ENCODE measurements around the gene CLIP2. TPM values are rescaled to one million over a fixed set of nuclear protein-coding genes. Genes with fewer than 3 reads are reported as not detected.

The CLIP2 gene
- total and polyA plus RNA-seq, 2 of the 4 experiments (the other 2 are of a cell fraction) = 18.1 to 20.7 TPM

GRCh38 chr7:74293577-74293908, 4.3 kb downstream of the CLIP2 start:
- Histone ChIP-seq H3K79me1 (ENCODE audit: low read depth in 1 of 2, low read length in 2 of 2) (peaks cover 11 to 88% of the 10 kb centered on the region in 2 experiments), H3K14ac (replicated peaks; ENCODE audit: low read depth, low read length) (no peak overlapping the region; the same call in 1 of the 2 replicates), H3K9me3 (ENCODE audit: control insufficient read depth, insufficient read depth, low read length) (no peaks in the 10 kb centered on the region), H3K4me2 (ENCODE audit: low read depth, low read length) (no peak overlapping the region), H3K36me3 (ENCODE audit: control insufficient read depth, insufficient read depth, low read length) (0 out of 2 replicates have a peak, but pooled peaks cover 3% of the 10 kb centered on the region), H3K56ac (ENCODE audit: extremely low read depth, insufficient read depth, low read length) (no peak overlapping the region), H3K27ac (ENCODE audit: insufficient read depth, low read length) (no peak overlapping the region), H2AFZ (replicated peaks; ENCODE audit: low read length, poor library complexity) (no peak overlapping the region), H3K23ac (ENCODE audit: low read depth, low read length) (0 out of 2 replicates have a peak overlapping the region, but pooled peaks have one; percentile 64), H4K91ac (ENCODE audit: insufficient read depth, low read depth, low read length) (no peak overlapping the region), H2BK20ac (ENCODE audit: low read depth, low read length) (no peak overlapping the region), H2BK5ac (ENCODE audit: low read depth, low read length, poor library complexity, severe bottlenecking) (no peak overlapping the region), H4K5ac (ENCODE audit: low read depth, low read length) (no peak overlapping the region), H3K4me3 (ENCODE audit: insufficient read depth, low read depth, low read length) (no peak overlapping the region), H3K27me3 (ENCODE audit: control insufficient read depth, insufficient read depth, low read length) (no peaks in the 10 kb centered on the region), H3K18ac (ENCODE audit: low read depth, low read length) (no peak overlapping the region), H3K4ac (ENCODE audit: low read depth, low read length) (peak overlapping the region; percentile 5; the same call in 1 of the 2 replicates), H2AK5ac (ENCODE audit: low read depth, low read length) (peak overlapping the region; percentile 90), H2AK9ac (replicated peaks; ENCODE audit: low read depth, low read length, poor library complexity) (peak overlapping the region; percentile 26), H3K4me1 (ENCODE audit: control insufficient read depth, insufficient read depth, low read length) (peaks cover 24% of the 10 kb centered on the region), H3K9ac (ENCODE audit: low read depth, low read length) (no peak overlapping the region), H2BK15ac (ENCODE audit: low read depth, low read length) (no peak overlapping the region), H4K20me1 (ENCODE audit: insufficient read depth, low read length) (peaks cover 85% of the 10 kb centered on the region), H2BK120ac (ENCODE audit: low read depth, low read length) (no peak overlapping the region), H3K9me1 (ENCODE audit: insufficient read depth, low read length) (peaks cover 27% of the 10 kb centered on the region), H4K8ac (ENCODE audit: low read depth in 2 of 2, low read length in 2 of 2) (no peak overlapping the region)
- ATAC-seq (ENCODE audit: low read depth) (no peak), DNase-seq (no peak)
- no peak for TF ChIP-seq ELK1 (IDR thresholded peaks at IDR 0.05; ENCODE audit: borderline replicate concordance, low read depth, low read length)
- no peak for TF ChIP-seq CHD1 (IDR thresholded peaks at IDR 0.05; ENCODE audit: low read depth, low read length)
- no peak for TF ChIP-seq CTCF (conservative IDR thresholded peaks at IDR 0.05; ENCODE audit: low read depth, low read length)
- TF ChIP-seq CEBPB (IDR thresholded peaks at IDR 0.05; ENCODE audit: low read depth, low read length) = no peak
- no peak for TF ChIP-seq SMC3 (IDR thresholded peaks at IDR 0.05; ENCODE audit: low read depth, low read length)
- no peak for TF ChIP-seq MAZ (IDR thresholded peaks at IDR 0.05; ENCODE audit: borderline replicate concordance, low read depth, low read length)
- no peak for TF ChIP-seq MAFK (IDR thresholded peaks at IDR 0.05; ENCODE audit: low read depth, low read length)
- POLR2A ChIA-PET (ENCODE audit: unreplicated experiment) = no interaction called here
- in situ Hi-C loops (cut with MboI; ENCODE audit: low sequenced_read_pairs) (no loop called here), intact Hi-C loops (cut with micrococcal nuclease) (loop anchor here (5.0 kb wide), 1 partner anchor 86 kb away; no protein-coding TSS in a partner anchor), dilution Hi-C loops (cut with HindIII; ENCODE audit: low sequenced_read_pairs, unreplicated experiment) (no loop called here)
- CTCF ChIA-PET = no interaction called here
- WGBS, 2 experiments (ENCODE audit: extremely low coverage in 2 of 2, insufficient read length in 1 of 2) = 80% methylated on average over 1 of the region's 4 CpGs; no CpG with 5 or more reads in 1 of the 2 experiments
- no TSS peak for BruUV-seq (replicated peaks)
